ENCODE measurements around the gene SLC4A4. TPM values are rescaled to one million over a fixed set of nuclear protein-coding genes. Genes with fewer than 3 reads are reported as not detected.

SLC4A4 gene
- total RNA-seq, 1 experiment from 2014 or later: 1.1 TPM

- no peak for TF ChIP-seq FOXP4 (CRISPR knock-in tag; IDR thresholded peaks at IDR 0.05)
- no peak for TF ChIP-seq TEAD1 (CRISPR knock-in tag; IDR thresholded peaks at IDR 0.05)
- TF ChIP-seq ZSCAN18 (CRISPR knock-in tag; IDR thresholded peaks at IDR 0.05): no peak
- no peak for TF ChIP-seq MAX (CRISPR knock-in tag; IDR thresholded peaks at IDR 0.05)
- TF ChIP-seq ZNF423 (CRISPR knock-in tag; IDR thresholded peaks at IDR 0.05): no peak
- no peak for TF ChIP-seq STAT6 (CRISPR knock-in tag; conservative IDR thresholded peaks at IDR 0.05; ENCODE audit: low read depth)
- no peak for TF ChIP-seq GTF2I (CRISPR knock-in tag; conservative IDR thresholded peaks at IDR 0.05)
These were observed 131.7 kb downstream of the SLC4A4 start (continued) for GRCh38 chr4:71470524-71470923.

GRCh38 chr4:71472946-71473345 lies 134.1 kb downstream of the SLC4A4 start:
- Mint-ChIP-seq H3K4me3 (no peak overlapping the region), H3K27me3 (ENCODE audit: low read depth) (no peaks in the 10 kb centered on the region), H3K27ac (no peak overlapping the region), H3K4me1 (no peaks in the 10 kb centered on the region), H3K36me3 (no peaks in the 10 kb centered on the region), H3K9me3 (no peaks in the 10 kb centered on the region)
- TF ChIP-seq SMAD3 (CRISPR knock-in tag; IDR thresholded peaks at IDR 0.05; ENCODE audit: borderline replicate concordance): no peak
- no peak for TF ChIP-seq FOXK1 (CRISPR knock-in tag; IDR thresholded peaks at IDR 0.05)
- TF ChIP-seq TEAD4 (CRISPR knock-in tag; IDR thresholded peaks at IDR 0.05): no peak
- TF ChIP-seq KAT7 (CRISPR knock-in tag; IDR thresholded peaks at IDR 0.05; ENCODE audit: borderline replicate concordance): no peak
- TF ChIP-seq EMX1 (CRISPR knock-in tag; IDR thresholded peaks at IDR 0.05): no peak
- no peak for TF ChIP-seq NR3C1 (CRISPR knock-in tag; conservative IDR thresholded peaks at IDR 0.05; ENCODE audit: low read depth)
- TF ChIP-seq ETV6 (CRISPR knock-in tag; IDR thresholded peaks at IDR 0.05): no peak
- TF ChIP-seq RELA (CRISPR knock-in tag; IDR thresholded peaks at IDR 0.05; ENCODE audit: borderline replicate concordance): no peak
- no peak for TF ChIP-seq ZNF512 (CRISPR knock-in tag; IDR thresholded peaks at IDR 0.05; ENCODE audit: borderline replicate concordance)
- no peak for TF ChIP-seq ZNF121 (CRISPR knock-in tag; IDR thresholded peaks at IDR 0.05)
- CTCF ChIA-PET: interaction anchor here (1.2 kb wide), 1 partner anchor 78 kb away, joined by 3 read pairs; no protein-coding TSS in a partner anchor
- DNase-seq (ENCODE audit: low spot score): no peak
- POLR2A ChIA-PET: no interaction called here
- no peak for ATAC-seq
